Smooth muscle cell of the brain vasculature (primary cell): ENCODE data around the gene B3GNT3.

Experiments
- DNase-seq: peaks from one replicate; pipeline ENCODE4 v3.0.0-alpha.2; 2012; ENCODE audit warnings: low read depth, low spot score

Gene B3GNT3

GRCh38 chr19:17860331-17860992 lies 65.5 kb downstream of the B3GNT3 start:
- no peak for DNase-seq

DNA sequence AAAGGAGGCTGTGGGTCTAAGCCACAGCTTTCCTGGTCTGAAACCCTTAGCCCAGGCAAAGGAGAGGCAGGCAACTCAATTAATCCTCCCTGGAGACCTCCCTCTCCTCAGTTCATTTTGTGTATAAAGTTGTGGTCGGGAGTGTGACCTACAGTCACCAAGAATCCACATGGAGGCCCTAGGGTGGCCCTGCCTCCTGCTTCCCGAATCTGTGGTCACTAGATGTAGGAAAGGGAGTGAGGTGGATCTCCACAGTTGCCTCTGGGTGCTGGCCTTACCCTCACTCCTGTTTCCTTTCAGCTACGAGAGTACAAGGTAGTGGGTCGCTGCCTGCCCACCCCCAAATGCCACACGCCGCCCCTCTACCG lies 66.0 kb downstream of the B3GNT3 start:
- no peak for DNase-seq

DNA sequence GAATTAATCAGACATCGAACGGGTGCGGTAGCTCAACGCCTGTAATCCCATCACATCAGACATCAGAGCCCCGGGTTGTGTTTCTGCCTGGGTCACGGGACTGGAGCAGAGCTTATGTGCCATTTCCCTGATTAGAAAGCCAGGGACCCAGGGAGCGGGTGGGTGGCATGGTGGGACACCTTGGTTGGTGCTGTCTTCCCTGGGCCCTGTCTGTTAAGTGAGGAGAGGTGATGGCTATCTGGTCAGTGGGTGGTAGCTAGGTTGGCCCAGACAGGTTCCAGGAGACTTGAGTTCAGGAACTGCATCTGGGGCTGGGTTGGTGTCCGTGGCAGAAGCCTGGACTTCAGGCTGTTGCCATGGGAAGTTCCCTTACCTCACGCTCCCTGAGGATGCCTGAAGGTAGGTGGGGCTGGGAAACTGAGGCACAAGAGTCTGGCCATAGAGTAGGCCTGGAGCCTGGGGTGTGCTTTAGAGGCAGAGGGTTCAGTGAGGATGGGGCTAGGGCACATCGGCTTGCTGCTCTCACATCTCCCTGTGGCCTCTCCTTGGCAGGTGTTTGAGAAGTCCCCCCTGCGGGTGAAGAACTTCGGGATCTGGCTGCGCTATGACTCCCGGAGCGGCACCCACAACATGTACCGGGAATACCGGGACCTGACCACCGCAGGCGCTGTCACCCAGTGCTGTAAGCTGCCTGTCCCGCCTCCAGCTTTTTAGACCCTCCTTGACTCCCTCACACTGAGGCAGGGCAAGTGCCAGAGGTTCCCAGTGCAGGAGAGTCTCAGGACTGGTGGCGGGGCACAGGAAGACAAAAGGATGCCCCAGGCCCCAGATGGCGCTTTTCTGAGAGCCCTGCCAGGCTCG lies 66.8 kb downstream of the B3GNT3 start:
- DNase-seq: no peak

DNA sequence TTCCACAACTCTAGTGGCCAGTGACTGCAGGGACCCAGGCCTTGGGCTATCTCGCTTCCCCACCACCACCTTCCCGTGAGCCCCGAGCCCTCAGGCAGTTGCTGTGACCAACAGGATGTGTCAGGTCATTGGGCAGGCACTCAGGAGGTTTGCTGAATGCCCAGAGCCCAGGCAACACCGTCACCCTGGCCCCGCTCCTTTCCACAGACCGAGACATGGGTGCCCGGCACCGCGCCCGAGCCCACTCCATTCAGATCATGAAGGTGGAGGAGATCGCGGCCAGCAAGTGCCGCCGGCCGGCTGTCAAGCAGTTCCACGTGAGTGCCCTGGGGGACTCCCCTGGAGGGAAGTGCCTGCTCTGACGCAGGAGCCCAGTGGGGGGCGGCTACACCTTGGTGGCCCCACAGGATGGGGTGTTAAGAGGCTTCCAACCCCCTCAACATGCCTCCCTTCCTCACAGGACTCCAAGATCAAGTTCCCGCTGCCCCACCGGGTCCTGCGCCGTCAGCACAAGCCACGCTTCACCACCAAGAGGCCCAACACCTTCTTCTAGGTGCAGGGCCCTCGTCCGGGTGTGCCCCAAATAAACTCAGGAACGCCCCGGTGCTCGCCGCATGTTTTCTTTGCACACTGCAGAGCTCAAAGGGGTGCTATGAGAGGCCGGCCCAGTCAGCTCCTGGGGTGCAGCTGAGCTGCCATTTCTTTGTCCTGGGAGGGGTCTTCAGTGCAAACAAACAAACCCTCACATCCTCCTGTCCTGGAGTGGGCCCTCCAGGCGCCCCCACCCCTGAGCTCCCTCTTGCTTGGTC lies 68.0 kb downstream of the B3GNT3 start:
- no peak for DNase-seq
